ENCODE measurements around the gene CGN. TPM values are rescaled to one million over a fixed set of nuclear protein-coding genes. Genes with fewer than 3 reads are reported as not detected.

Gene CGN
- total and polyA plus RNA-seq, 2 donors (not counting 1 experiment from before 2014, with no cell fraction given) = 0.22 to 0.81 TPM

DNA sequence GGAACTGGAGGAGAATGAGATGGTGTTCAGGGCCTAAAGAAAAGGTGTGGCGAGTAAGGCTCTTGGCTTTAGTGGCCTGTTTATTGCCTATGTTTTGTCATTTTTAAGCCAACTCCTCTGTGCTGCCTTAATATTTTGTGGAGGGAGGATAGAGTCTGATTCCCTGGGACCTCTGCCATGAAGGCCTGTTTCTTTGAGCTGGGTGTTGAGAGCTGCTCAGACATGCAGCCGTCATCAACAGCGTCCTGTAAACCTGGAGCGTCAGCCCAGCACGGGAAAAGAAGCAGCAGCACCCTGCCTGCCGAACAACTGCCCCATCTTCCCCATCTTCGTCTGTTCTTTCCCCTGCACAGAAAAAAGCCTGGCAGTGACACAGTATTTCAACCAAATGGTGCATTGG lies 73.6 kb downstream of the CGN start:
- H3K4me3 Mint-ChIP-seq = no peak overlapping the region
- Histone ChIP-seq H3K27me3 (replicated peaks in 1 of 4; ENCODE audit: control extremely low read depth in 1 of 4, control insufficient read depth in 3 of 4, insufficient read depth in 4 of 4, low read length in 3 of 4) (no peaks in the 10 kb centered on the region), H3K9me3 (ENCODE audit: control extremely low read depth in 1 of 3, control insufficient read depth in 2 of 3, insufficient read depth in 1 of 3, low read length in 2 of 3) (no peaks in the 10 kb centered on the region), H3K4me2 (replicated peaks; ENCODE audit: low read depth, low read length, poor library complexity, severe bottlenecking) (no peak overlapping the region), H3K79me2 (ENCODE audit: control insufficient read depth, insufficient read depth, low read length) (no peaks in the 10 kb centered on the region), H3K4me3 (ENCODE audit: control extremely low read depth in 1 of 5, extremely low read depth in 1 of 5, insufficient read depth in 1 of 5, low read depth in 2 of 5, low read length in 4 of 5) (no peak overlapping the region), H3K36me3 (replicated peaks in 1 of 2; ENCODE audit: control extremely low read depth in 1 of 2, control insufficient read depth in 1 of 2, extremely low read depth in 1 of 2, insufficient read depth in 2 of 2, low read length in 1 of 2) (no peaks in the 10 kb centered on the region), H3K9ac (ENCODE audit: low read length) (no peak overlapping the region), H3K4me1 (ENCODE audit: control insufficient read depth in 2 of 2, insufficient read depth in 2 of 2, low read length in 2 of 2) (no peaks in the 10 kb centered on the region), H4K20me1 (ENCODE audit: control insufficient read depth, insufficient read depth, low read length, poor library complexity, severe bottlenecking) (no peaks in the 10 kb centered on the region), H2AFZ (ENCODE audit: insufficient read depth, low read depth, low read length, poor library complexity, severe bottlenecking) (no peak overlapping the region), H3K27ac (ENCODE audit: low read length in 2 of 2) (no peak overlapping the region)
- POLR2A ChIA-PET = no interaction called here
- no peak overlapping the region for H3K27ac Mint-ChIP-seq
- intact Hi-C loops (cut with micrococcal nuclease) = no loop called here
- H3K27me3 Mint-ChIP-seq = peaks cover 4% of the 10 kb centered on the region
- CTCF ChIA-PET = no interaction called here
- TF ChIP-seq CTCF (IDR thresholded peaks at IDR 0.05) = no peak
- TF ChIP-seq EZH2 (IDR thresholded peaks at IDR 0.05; ENCODE audit: borderline replicate concordance, insufficient read depth, low read depth, low read length, poor library complexity, severe bottlenecking) = no peak
- WGBS (ENCODE audit: insufficient coverage) = 99% methylated on average over 7 of the region's 7 CpGs
- no peak for DNase-seq
- no peaks in the 10 kb centered on the region for H3K4me1 Mint-ChIP-seq
- ATAC-seq (ENCODE audit: low read depth) = no peak
- H3K9me3 Mint-ChIP-seq (ENCODE audit: insufficient read depth) = no peaks in the 10 kb centered on the region

DNA sequence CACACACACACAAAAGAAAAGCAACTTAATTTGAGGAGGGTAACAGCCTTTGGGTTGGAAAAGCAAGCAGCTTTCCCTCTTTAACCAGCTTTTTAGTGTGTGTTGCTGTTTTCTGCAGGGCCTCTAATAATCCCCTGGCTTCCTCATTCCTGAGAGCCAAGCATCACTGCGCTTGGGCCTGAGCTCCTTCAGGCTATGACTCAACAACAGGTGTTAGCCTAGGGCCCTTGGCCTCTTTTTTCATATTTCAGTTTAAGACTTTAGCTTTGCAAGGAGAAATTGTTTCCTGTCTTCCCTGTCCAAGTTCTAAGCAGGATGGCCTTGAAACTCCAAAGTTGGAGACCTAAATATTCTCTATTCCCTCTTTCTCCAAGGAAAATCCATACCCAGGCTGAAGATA lies 74.4 kb downstream of the CGN start:
- Histone ChIP-seq H3K9me3 (ENCODE audit: control extremely low read depth in 1 of 3, control insufficient read depth in 2 of 3, insufficient read depth in 1 of 3, low read length in 2 of 3) (peaks cover 0 to under 1% (median 0%) of the 10 kb centered on the region in 3 donors), H3K27ac (ENCODE audit: low read length in 2 of 2) (no peak overlapping the region), H3K4me1 (ENCODE audit: control insufficient read depth in 2 of 2, insufficient read depth in 2 of 2, low read length in 2 of 2) (no peaks in the 10 kb centered on the region), H3K4me3 (ENCODE audit: control extremely low read depth in 1 of 5, extremely low read depth in 1 of 5, insufficient read depth in 1 of 5, low read depth in 2 of 5, low read length in 4 of 5) (no peak overlapping the region), H3K27me3 (replicated peaks in 1 of 4; ENCODE audit: control extremely low read depth in 1 of 4, control insufficient read depth in 3 of 4, insufficient read depth in 4 of 4, low read length in 3 of 4) (no peaks in the 10 kb centered on the region), H3K36me3 (replicated peaks in 1 of 2; ENCODE audit: control extremely low read depth in 1 of 2, control insufficient read depth in 1 of 2, extremely low read depth in 1 of 2, insufficient read depth in 2 of 2, low read length in 1 of 2) (no peaks in the 10 kb centered on the region), H3K4me2 (replicated peaks; ENCODE audit: low read depth, low read length, poor library complexity, severe bottlenecking) (no peak overlapping the region), H3K79me2 (ENCODE audit: control insufficient read depth, insufficient read depth, low read length) (no peaks in the 10 kb centered on the region), H3K9ac (ENCODE audit: low read length) (no peak overlapping the region), H2AFZ (ENCODE audit: insufficient read depth, low read depth, low read length, poor library complexity, severe bottlenecking) (no peak overlapping the region), H4K20me1 (ENCODE audit: control insufficient read depth, insufficient read depth, low read length, poor library complexity, severe bottlenecking) (no peaks in the 10 kb centered on the region)
- no peak for TF ChIP-seq CTCF (IDR thresholded peaks at IDR 0.05)
- POLR2A ChIA-PET = no interaction called here
- CTCF ChIA-PET = no interaction called here
- 60% methylated on average over 1 of the region's 1 CpG for WGBS (ENCODE audit: insufficient coverage)
- Mint-ChIP-seq H3K27ac (no peak overlapping the region), H3K27me3 (peaks cover 9% of the 10 kb centered on the region), H3K9me3 (ENCODE audit: insufficient read depth) (peaks cover 3% of the 10 kb centered on the region), H3K4me1 (no peaks in the 10 kb centered on the region), H3K4me3 (no peak overlapping the region)
- intact Hi-C loops (cut with micrococcal nuclease) = no loop called here
- ATAC-seq (ENCODE audit: low read depth) = no peak
- DNase-seq = no peak

Small RNA genes lying within 50 kb of the gene (small RNA-seq; reads per million reads assigned to genes)
- gene MIR554 (ENCODE audit: insufficient read length, low read depth, low replicate concordance) (not detected), gene RF00405 (ENCODE audit: insufficient read length, low read depth, low replicate concordance) (not detected)

Other genes starting within 250 kb of the CGN start
- gene ZNF687, start 229.1 kb upstream of the CGN start, total RNA-seq = 49.6 and 54.0 TPM in 2 replicates
- 29.1 and 37.0 TPM in 2 replicates for gene ZNF687, start 229.1 kb upstream of the CGN start, polyA plus RNA-seq
- gene PI4KB, start 184.0 kb upstream of the CGN start, total RNA-seq = 110 TPM in 2 replicates
- 138 and 139 TPM in 2 replicates for gene PI4KB, start 184.0 kb upstream of the CGN start, polyA plus RNA-seq
- gene RFX5, start 164.1 kb upstream of the CGN start, total RNA-seq = 207 and 208 TPM in 2 replicates
- gene RFX5, start 164.1 kb upstream of the CGN start, polyA plus RNA-seq = 181 and 216 TPM in 2 replicates
- 0.22 and 0.37 TPM in 2 replicates for gene SELENBP1, start 138.7 kb upstream of the CGN start, total RNA-seq
- gene SELENBP1, start 138.7 kb upstream of the CGN start, polyA plus RNA-seq = not detected in 2 replicates
- gene PSMB4, start 111.8 kb upstream of the CGN start, total RNA-seq = 201 and 203 TPM in 2 replicates
- gene PSMB4, start 111.8 kb upstream of the CGN start, polyA plus RNA-seq = 334 and 393 TPM in 2 replicates
- 188 and 194 TPM in 2 replicates for gene POGZ, start 51.9 kb upstream of the CGN start, total RNA-seq
- 48.5 and 50.2 TPM in 2 replicates for gene POGZ, start 51.9 kb upstream of the CGN start, polyA plus RNA-seq
- gene TUFT1, start 28.9 kb downstream of the CGN start, total RNA-seq = 2.2 TPM in 2 replicates
- gene TUFT1, start 28.9 kb downstream of the CGN start, polyA plus RNA-seq = 0.82 and 2.3 TPM in 2 replicates
- 43.2 and 45.6 TPM in 2 replicates for gene SNX27, start 100.7 kb downstream of the CGN start, total RNA-seq
- 13.5 and 14.5 TPM in 2 replicates for gene SNX27, start 100.7 kb downstream of the CGN start, polyA plus RNA-seq
- gene CELF3, start 205.4 kb downstream of the CGN start, total RNA-seq = not detected in 2 replicates
- gene CELF3, start 205.4 kb downstream of the CGN start, polyA plus RNA-seq = not detected in 2 replicates
- not detected in 2 replicates for gene RIIAD1, start 210.1 kb downstream of the CGN start, total RNA-seq
- gene RIIAD1, start 210.1 kb downstream of the CGN start, polyA plus RNA-seq = not detected in 2 replicates